Erythroblast (primary cell): ENCODE data around the gene STARD13.

Source experiments
- DNase-seq, 2 experiments: peaks; one replicate each; lab custom pipeline; 2025; lab: John Stamatoyannopoulos, UW
- GATA1 ChIP-seq: IDR thresholded peaks from 2 replicates; pipeline ENCODE4 v1.6.1; 2011; ENCODE audit warnings: low read depth, mild to moderate bottlenecking, control low read depth, low read length, moderate library complexity
- POLR2A ChIP-seq: IDR thresholded peaks from 2 replicates; pipeline ENCODE4 v1.6.1; 2011; ENCODE audit warnings: mild to moderate bottlenecking, low read length

STARD13 gene

GRCh38 chr13:33260168-33261098, 25.1 kb downstream of the STARD13 start:
- TF ChIP-seq GATA1 (no peak), POLR2A (no peak)
- DNase-seq = no peak

GRCh38 chr13:33259296-33259695, 26.3 kb downstream of the STARD13 start:
- TF ChIP-seq GATA1 (no peak), POLR2A (no peak)
- no peak for DNase-seq

- TF ChIP-seq GATA1 (no peak), POLR2A (no peak)
- no peak for DNase-seq
Observed at GRCh38 chr13:33258808-33259193, 26.8 kb downstream of the STARD13 start.

- DNase-seq = no peak
- TF ChIP-seq GATA1 = no peak
- TF ChIP-seq POLR2A = no peak
Observed at GRCh38 chr13:33257841-33258807, 27.4 kb downstream of the STARD13 start.

GRCh38 chr13:33256148-33256840, 29.3 kb downstream of the STARD13 start:
- TF ChIP-seq GATA1 (no peak), POLR2A (no peak)
- no peak for DNase-seq

GRCh38 chr13:33252135-33252534, 33.4 kb downstream of the STARD13 start:
- DNase-seq = no peak
- TF ChIP-seq POLR2A (no peak), GATA1 (no peak)

GRCh38 chr13:33251131-33251661, 34.4 kb downstream of the STARD13 start:
- TF ChIP-seq GATA1 (no peak), POLR2A (no peak)
- DNase-seq = no peak

GRCh38 chr13:33250609-33251008, 34.9 kb downstream of the STARD13 start:
- TF ChIP-seq GATA1 (no peak), POLR2A (no peak)
- DNase-seq = no peak

- TF ChIP-seq POLR2A = no peak
- TF ChIP-seq GATA1 = no peak
- no peak for DNase-seq
Observed at GRCh38 chr13:33249894-33250293, 35.7 kb downstream of the STARD13 start.

- no peak for DNase-seq
- TF ChIP-seq POLR2A (no peak), GATA1 (no peak)
Observed at GRCh38 chr13:33249066-33249465, 36.5 kb downstream of the STARD13 start.

- peak in 1 of 2 experiments; percentile 53 for DNase-seq
- TF ChIP-seq GATA1 (no peak), POLR2A (no peak)
Observed at GRCh38 chr13:33245505-33246158, 39.9 kb downstream of the STARD13 start.

GRCh38 chr13:33244907-33245287, 40.7 kb downstream of the STARD13 start:
- TF ChIP-seq GATA1 (no peak), POLR2A (no peak)
- DNase-seq = no peak

GRCh38 chr13:33244210-33244906, 41.2 kb downstream of the STARD13 start:
- no peak for DNase-seq
- TF ChIP-seq POLR2A = no peak
- TF ChIP-seq GATA1 = no peak
